AG04449 (cell line): ENCODE results near the gene SYS1.

ENCODE experiments used
- CTCF ChIA-PET: fragments of 350-600 bp; formaldehyde crosslinking; extraction: SDS; loops from one replicate; lab custom pipeline; 2021; ENCODE audit warnings: antibody characterized with exemption; lab: Yijun Ruan, JAX
- POLR2A ChIA-PET: fragments of 400-600, 350-600 bp; formaldehyde crosslinking; extraction: SDS; loops from one replicate; lab custom pipeline; 2020; ENCODE audit warnings: antibody characterized with exemption, inconsistent platforms; lab: Yijun Ruan, JAX
- DNase-seq: peaks from one replicate; pipeline ENCODE4 v3.0.0-alpha.2; 2010; ENCODE audit warnings: low read depth, low spot score
- H3K4me3 ChIP-seq: 2 replicates; pipeline ENCODE4 v1.5.1; 2011; ENCODE audit warnings: low read depth, mild to moderate bottlenecking, control low read depth, low read length
- TF ChIP-seq, protein P1 (sequence below): IDR thresholded peaks from one replicate; pipeline ENCODE4 v1.5.1; 2011; ENCODE audit warnings: mild to moderate bottlenecking, moderate library complexity, low read length, control low read depth, inconsistent platforms; ENCODE audit not compliant: insufficient read depth; ENCODE audit errors: missing control alignments

The SYS1 gene

DNA sequence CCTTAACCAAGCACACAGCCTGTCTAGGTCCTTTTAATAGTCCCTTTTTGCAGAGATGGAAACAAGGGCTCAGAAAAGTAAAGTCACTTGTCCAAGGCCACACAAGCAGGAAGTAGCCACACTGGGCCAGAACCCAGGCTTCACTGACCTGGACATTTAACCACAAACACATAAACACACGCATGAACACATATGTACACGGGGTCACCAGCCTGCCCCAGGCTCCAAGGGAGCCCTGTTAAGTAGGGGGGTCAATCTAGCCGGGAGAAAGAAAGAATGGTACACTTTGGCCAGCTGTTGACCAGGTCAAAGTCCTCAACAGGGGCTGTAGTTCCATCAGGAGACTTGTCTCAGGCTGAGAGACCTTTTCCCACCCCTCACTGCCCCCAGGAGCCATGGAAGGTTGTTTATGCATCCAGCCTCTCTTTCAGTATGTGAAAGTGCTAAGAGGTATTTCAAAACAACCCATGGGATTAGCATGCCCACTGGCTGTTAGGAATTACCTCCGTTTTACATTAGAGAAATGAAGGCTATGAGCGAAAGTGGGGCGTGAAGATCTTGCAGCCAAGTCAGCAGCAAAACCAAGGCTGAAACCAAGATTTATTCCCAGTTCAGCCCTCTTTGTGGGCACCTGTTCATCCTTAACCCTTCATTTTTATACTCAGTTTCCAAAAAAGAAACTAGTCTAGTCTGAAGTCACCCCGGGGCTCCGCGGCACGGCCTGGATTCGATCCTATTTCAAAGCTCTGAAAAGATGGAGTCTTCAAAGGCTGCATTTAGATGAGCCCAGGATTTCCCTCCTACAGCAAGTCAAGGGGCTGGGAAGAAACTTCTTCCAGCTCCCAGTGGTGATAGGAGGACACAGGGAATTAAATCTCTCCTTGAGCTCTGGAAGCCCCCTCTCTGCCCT lies 24.6 kb upstream of the SYS1 start:
- POLR2A ChIA-PET: interaction anchor here (0.5 to 3.8 kb wide), 4 partner anchors 9 to 441 kb away, joined by 3 to 91 read pairs (median 4); partner anchors contain the start of gene SDC4
- H3K4me3 ChIP-seq: no peak overlapping the region; the same call in 1 of the 2 replicates
- TF ChIP-seq, protein P1, sequence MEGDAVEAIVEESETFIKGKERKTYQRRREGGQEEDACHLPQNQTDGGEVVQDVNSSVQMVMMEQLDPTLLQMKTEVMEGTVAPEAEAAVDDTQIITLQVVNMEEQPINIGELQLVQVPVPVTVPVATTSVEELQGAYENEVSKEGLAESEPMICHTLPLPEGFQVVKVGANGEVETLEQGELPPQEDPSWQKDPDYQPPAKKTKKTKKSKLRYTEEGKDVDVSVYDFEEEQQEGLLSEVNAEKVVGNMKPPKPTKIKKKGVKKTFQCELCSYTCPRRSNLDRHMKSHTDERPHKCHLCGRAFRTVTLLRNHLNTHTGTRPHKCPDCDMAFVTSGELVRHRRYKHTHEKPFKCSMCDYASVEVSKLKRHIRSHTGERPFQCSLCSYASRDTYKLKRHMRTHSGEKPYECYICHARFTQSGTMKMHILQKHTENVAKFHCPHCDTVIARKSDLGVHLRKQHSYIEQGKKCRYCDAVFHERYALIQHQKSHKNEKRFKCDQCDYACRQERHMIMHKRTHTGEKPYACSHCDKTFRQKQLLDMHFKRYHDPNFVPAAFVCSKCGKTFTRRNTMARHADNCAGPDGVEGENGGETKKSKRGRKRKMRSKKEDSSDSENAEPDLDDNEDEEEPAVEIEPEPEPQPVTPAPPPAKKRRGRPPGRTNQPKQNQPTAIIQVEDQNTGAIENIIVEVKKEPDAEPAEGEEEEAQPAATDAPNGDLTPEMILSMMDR: no peak
- CTCF ChIA-PET: interaction anchor here (1.0 to 7.5 kb wide), 9 partner anchors 12 to 99 kb away, joined by 3 to 74 read pairs (median 5); partner anchors contain the start of gene PIGT
- no peak for DNase-seq

DNA sequence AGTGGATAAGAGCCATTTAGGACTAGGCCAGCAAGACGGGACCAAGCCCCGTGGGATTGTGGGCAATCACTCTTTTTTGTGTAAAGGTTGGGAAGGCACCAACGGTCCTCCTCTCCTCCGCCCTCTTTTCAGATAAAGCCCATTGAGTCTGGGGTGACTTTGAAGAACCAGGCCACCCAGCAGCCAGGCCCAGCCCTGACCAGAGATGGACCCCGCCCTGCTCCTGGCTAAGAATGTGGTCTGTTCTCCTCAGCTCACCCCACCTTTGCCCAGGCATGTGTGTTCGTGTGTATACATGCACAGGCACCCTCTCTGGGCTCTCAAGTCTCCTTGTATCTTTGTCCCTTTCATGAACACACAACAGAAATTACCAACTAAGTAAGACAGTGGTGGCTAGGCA lies 23.9 kb upstream of the SYS1 start:
- CTCF ChIA-PET: interaction anchor here (1.0 to 7.5 kb wide), 6 partner anchors 13 to 98 kb away, joined by 4 to 74 read pairs (median 4); partner anchors contain the start of gene SYS1

DNA sequence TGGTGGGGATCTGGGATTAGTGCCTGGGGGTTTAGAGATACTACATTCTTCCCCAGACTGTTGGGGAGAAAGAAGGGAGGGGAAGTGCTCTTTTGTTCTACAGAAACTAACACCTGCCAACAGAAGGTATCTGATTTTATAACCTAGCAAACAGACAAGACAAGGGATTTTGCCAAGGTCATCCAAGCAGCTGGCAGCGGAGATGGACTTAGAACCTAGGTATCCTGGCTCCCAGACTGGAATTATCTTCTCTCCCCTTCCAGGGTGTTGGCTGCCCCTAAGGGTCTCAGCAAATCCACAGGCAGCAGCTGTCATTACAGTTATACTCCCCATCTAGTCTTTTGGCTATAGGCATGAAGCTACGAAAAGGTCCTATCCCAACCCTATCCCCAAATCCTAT lies 23.2 kb upstream of the SYS1 start:
- CTCF ChIA-PET: interaction anchor here (1.2 to 3.0 kb wide), 4 partner anchors 19 to 97 kb away, joined by 4 to 15 read pairs (median 5); partner anchors contain the start of gene SYS1
- TF ChIP-seq, protein P1: no peak
- H3K4me3 ChIP-seq: no peak overlapping the region
- POLR2A ChIA-PET: interaction anchor here (3.8 kb wide), 1 partner anchor 8 kb away, joined by 91 read pairs; the partner anchor contains the start of gene SDC4
- no peak for DNase-seq

More for the DNA sequence above, 23.9 kb upstream of the SYS1 start:
- H3K4me3 ChIP-seq: no peak overlapping the region
- DNase-seq: no peak
- POLR2A ChIA-PET: interaction anchor here (3.8 kb wide), 1 partner anchor 8 kb away, joined by 91 read pairs; the partner anchor contains the start of gene SDC4
- TF ChIP-seq, protein P1: no peak

- DNase-seq: no peak
- TF ChIP-seq, protein P1: no peak
- POLR2A ChIA-PET: no interaction called here
- H3K4me3 ChIP-seq: no peak overlapping the region
- CTCF ChIA-PET: interaction anchor here (1.2 to 3.0 kb wide), 5 partner anchors 19 to 96 kb away, joined by 4 to 19 read pairs (median 9); partner anchors contain the start of gene SYS1
Measured at GRCh38 chr20:45340236-45340847, 22.6 kb upstream of the SYS1 start.

DNA sequence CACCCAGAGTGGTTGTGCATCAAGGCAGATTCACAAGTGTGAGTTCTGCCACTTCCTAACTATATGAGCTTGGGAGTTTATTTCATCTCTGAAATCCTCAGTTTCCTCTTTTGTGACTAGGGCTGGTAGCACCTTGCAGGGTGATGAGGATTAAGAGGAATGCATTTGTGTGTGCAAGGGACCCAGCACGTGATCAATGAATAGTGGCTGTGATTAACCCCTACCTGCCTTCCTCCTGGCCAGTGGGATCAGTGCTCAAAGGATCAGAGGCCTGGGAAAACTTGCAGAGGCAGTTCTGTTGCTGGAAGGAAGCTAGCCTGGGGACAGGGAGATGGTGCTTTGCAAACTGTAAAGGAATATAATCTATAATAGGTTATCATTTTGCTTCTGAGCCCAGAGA lies 22.0 kb upstream of the SYS1 start:
- ChIA-PET POLR2A (interaction anchor here (1.2 kb wide), 1 partner anchor 17 kb away, joined by 5 read pairs; no protein-coding TSS in a partner anchor), CTCF (interaction anchor here (0.8 to 3.0 kb wide), 5 partner anchors 14 to 95 kb away, joined by 3 to 19 read pairs (median 9); partner anchors contain the start of gene SYS1)
- TF ChIP-seq, protein P1: no peak
- no peak overlapping the region for H3K4me3 ChIP-seq
- no peak for DNase-seq
